Right lobe of liver (tissue), 6 donors: ENCODE data around the gene ZFP92. TPM values are rescaled to one million over a fixed set of nuclear protein-coding genes. Genes with fewer than 3 reads are reported as not detected.

ENCODE experiments used
- ATAC-seq, 4 donors: fragments of 200-7000 bp; cut with Tn5 transposase; one replicate each; pipeline ENCODE4 v1.9.1; 2020; ENCODE audit warnings: mild to moderate bottlenecking in 4 of 4, moderate library complexity in 4 of 4
- DNase-seq, 3 donors: peaks; one replicate each; pipeline ENCODE4 v3.0.0-alpha.2; 2020
- H3K27ac ChIP-seq, 3 donors: fragments of 200-600 bp; one replicate each; pipeline ENCODE4 v1.8.0; 2022
- H3K27me3 ChIP-seq, 2 donors: fragments of 200-600 bp; one replicate each; pipeline ENCODE4 v1.8.0; 2022
- H3K36me3 ChIP-seq, 4 donors: fragments of 200-600 bp; sonication (generic) in 1 of 4; one replicate each; pipeline versions ENCODE4 v1.5.1 to v1.8.0; 2017 to 2022; ENCODE audit warnings: control low read depth in 1 of 4
- H3K4me1 ChIP-seq, 4 donors: fragments of 200-600 bp; sonication (generic) in 1 of 4; one replicate each; pipeline versions ENCODE4 v1.5.1 to v1.8.0; 2017 to 2022; ENCODE audit warnings: control low read depth in 1 of 4
- H3K4me3 ChIP-seq, 3 donors: fragments of 200-600 bp; one replicate each; pipeline ENCODE4 v1.8.0; 2022
- H3K9me3 ChIP-seq, 4 donors: fragments of 200-600 bp; sonication (generic) in 1 of 4; one replicate each; pipeline versions ENCODE4 v1.5.1 to v1.8.0; 2017 to 2022; ENCODE audit warnings: control low read depth in 1 of 4
- CTCF ChIP-seq, 4 donors: fragments of 200-600 bp in 3 of 4; fragments of 450-650 bp in 1 of 4; IDR thresholded peaks; one replicate each; pipeline versions ENCODE4 v1.5.1 to v1.8.0; 2016 to 2022; ENCODE audit warnings: antibody characterized with exemption in 4 of 4, mild to moderate bottlenecking in 2 of 4
- POLR2A ChIP-seq: fragments of 450-650 bp; IDR thresholded peaks from one replicate; pipeline ENCODE4 v1.6.1; 2017; ENCODE audit warnings: antibody characterized with exemption, mild to moderate bottlenecking
- WGBS: methylation state at CpG from one replicate; pipeline ENCODE4 v1.1.6; 2018; ENCODE audit warnings: low coverage, low lambda C conversion rate; ENCODE audit not compliant: insufficient coverage; ENCODE audit errors: missing lambda C conversion rate; 5-methylcytosine and 5-hydroxymethylcytosine counted together
- intact Hi-C, 2 donors: fragments of 100-400 bp; cut with DNase I; formaldehyde crosslinking; loops; one replicate each; pipeline versions ENCODE4 v1.11.2 to v1.14.1; 2022
- total RNA-seq, 6 experiments: library from RNA; depleted of rRNA in 2 of 6; stranded (reverse); fragments of >200 nt in 2 of 6; fragmentation: NEBNext Ultra II Directional in 3 of 6; extraction: Animal tissue kit (Norgen Biotek cat#: 25700) in 3 of 6; gene quantifications; one replicate each; pipeline versions ENCODE4 v1.1.0 to v1.2.4, GENCODE V29; 2016 to 2023
- donor health status: DM: no; HTN: yes; CAD: no.
- donor health status: DM: no; HTN: no; CAD: no.
- donor health status: DM: no; HTN: no; CAD: no.
- donor health status: DM: no; HTN: yes; CAD: no.
- donor health status: DM: no; HTN: yes; CAD: no.

Gene ZFP92
- total RNA-seq, 6 experiments from 2014 or later = 0.31 to 1.4 (median 0.41) TPM

- intact Hi-C loops = no loop called here
- DNase-seq (no peak), ATAC-seq (peak in 3 of 4 donors; percentile 38 to 74 (median 62))
- Histone ChIP-seq H3K4me1 (no peaks in the 10 kb centered on the region), H3K36me3 (no peaks in the 10 kb centered on the region), H3K27ac (peak overlapping the region in 1 of 3 donors; percentile 3), H3K9me3 (no peaks in the 10 kb centered on the region), H3K4me3 (no peak overlapping the region), H3K27me3 (no peaks in the 10 kb centered on the region)
- no peak for TF ChIP-seq CTCF (IDR thresholded peaks at IDR 0.05)
- no peak for TF ChIP-seq POLR2A
- WGBS = 47% methylated on average over 5 of the region's 5 CpGs
These were observed 44.3 kb upstream of the ZFP92 start for GRCh38 chrX:153366878-153367538.

- H3K27me3 ChIP-seq = no peaks in the 10 kb centered on the region
- DNase-seq = no peak
- no peak for ATAC-seq
- no peak overlapping the region for H3K4me3 ChIP-seq
- intact Hi-C loops = no loop called here
- H3K27ac ChIP-seq = no peak overlapping the region
- H3K36me3 ChIP-seq = no peaks in the 10 kb centered on the region
- no peaks in the 10 kb centered on the region for H3K4me1 ChIP-seq
- no peaks in the 10 kb centered on the region for H3K9me3 ChIP-seq
- WGBS = 45% methylated on average over 8 of the region's 8 CpGs
- TF ChIP-seq CTCF (IDR thresholded peaks at IDR 0.05) = no peak
These were observed 40.8 kb upstream of the ZFP92 start for GRCh38 chrX:153370293-153371055.

DNA sequence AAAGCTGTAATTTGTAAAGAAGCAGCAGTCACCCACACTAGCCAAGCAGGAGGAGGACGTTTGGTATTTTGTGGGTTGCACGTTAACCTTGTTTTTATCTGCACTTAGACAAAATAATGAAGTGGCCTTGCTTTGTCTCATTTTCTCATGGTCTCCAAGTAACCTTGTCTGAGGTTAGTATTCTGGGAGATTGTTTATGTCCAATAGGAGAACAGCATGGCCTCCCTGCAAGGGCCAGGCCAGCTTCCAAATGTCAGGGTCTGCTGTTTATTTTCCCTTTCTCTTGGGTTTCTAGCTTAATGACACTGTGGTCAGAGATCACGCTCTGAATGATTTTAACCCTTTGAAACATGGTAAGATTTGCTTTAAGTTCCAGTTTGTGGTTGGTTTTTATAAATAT is 40.0 kb upstream of the ZFP92 start:
- intact Hi-C loops = no loop called here
- no peaks in the 10 kb centered on the region for H3K9me3 ChIP-seq
- TF ChIP-seq CTCF (IDR thresholded peaks at IDR 0.05) (no peak), POLR2A (no peak)
- no peaks in the 10 kb centered on the region for H3K27me3 ChIP-seq
- DNase-seq = no peak
- 40% methylated on average over 3 of the region's 3 CpGs for WGBS
- no peak for ATAC-seq
- no peaks in the 10 kb centered on the region for H3K4me1 ChIP-seq
- no peaks in the 10 kb centered on the region for H3K36me3 ChIP-seq
- H3K4me3 ChIP-seq = no peak overlapping the region
- H3K27ac ChIP-seq = no peak overlapping the region

DNA sequence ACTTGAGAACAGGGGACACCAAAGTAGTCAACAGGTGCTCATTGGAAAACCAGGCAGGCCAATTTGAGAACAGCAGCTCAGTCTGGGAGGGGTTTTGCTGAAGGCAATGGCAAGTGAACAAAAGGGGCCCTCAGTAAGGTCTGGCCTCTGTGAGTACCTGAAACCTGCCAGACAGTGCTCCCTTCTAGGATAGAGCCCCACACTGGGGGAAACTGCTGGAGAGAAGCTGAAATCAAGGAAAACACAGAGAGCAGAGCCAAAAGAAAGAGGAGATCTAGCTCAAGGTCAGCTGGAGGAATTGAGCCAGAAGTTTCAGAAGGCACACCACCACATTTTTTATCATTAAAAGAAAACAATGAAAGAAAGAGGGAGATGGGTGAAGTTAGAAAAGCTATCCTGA is 38.3 kb upstream of the ZFP92 start:
- H3K27me3 ChIP-seq = no peaks in the 10 kb centered on the region
- TF ChIP-seq CTCF (IDR thresholded peaks at IDR 0.05) (no peak), POLR2A (no peak)
- intact Hi-C loops = no loop called here
- no peak overlapping the region for H3K27ac ChIP-seq
- DNase-seq (no peak), ATAC-seq (no peak)
- H3K4me3 ChIP-seq = no peak overlapping the region
- no peaks in the 10 kb centered on the region for H3K4me1 ChIP-seq
- H3K9me3 ChIP-seq = no peaks in the 10 kb centered on the region
- no peaks in the 10 kb centered on the region for H3K36me3 ChIP-seq
